ENCODE measurements around the gene RPS10. TPM values are rescaled to one million over a fixed set of nuclear protein-coding genes. Genes with fewer than 3 reads are reported as not detected.

RPS10 gene
- total and polyA plus RNA-seq, 2 donors (not counting 1 experiment from before 2014, with no cell fraction given): 1,649 to 2,883 TPM

DNA sequence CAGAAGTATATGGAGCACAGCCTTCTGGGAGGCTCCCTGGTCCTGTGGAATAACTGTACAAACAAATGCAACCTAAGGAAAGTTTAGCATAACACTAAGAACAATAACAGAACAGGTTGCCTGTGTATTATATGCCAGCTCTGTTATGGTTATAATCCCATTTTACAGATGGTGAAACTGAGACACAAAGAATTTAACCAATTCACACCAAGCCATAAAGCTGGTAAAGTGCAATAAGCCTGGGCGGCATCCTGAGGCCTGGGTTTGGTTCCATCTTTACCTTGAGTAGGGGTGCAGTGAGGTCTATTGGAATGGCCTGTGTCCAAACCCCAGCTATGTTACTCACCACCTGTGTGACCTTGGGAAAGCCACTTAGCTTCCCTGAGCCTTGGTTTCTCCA, 25.3 kb upstream of the RPS10 start:
- Histone ChIP-seq H3K79me2 (ENCODE audit: control insufficient read depth, insufficient read depth, low read length) (no peaks in the 10 kb centered on the region), H3K36me3 (ENCODE audit: control insufficient read depth, insufficient read depth, low read length) (no peaks in the 10 kb centered on the region), H3K27me3 (ENCODE audit: control insufficient read depth, insufficient read depth, low read length) (peaks cover 4% of the 10 kb centered on the region), H3K9ac (ENCODE audit: insufficient read depth, low read length) (no peak overlapping the region), H3K4me2 (ENCODE audit: extremely low read depth, insufficient read depth, low read length) (no peak overlapping the region), H2AFZ (ENCODE audit: low read length) (no peak overlapping the region), H3K4me1 (ENCODE audit: control insufficient read depth, extremely low read depth, insufficient read depth, low read length) (no peaks in the 10 kb centered on the region), H4K20me1 (ENCODE audit: control insufficient read depth, extremely low read depth, insufficient read depth, low read length) (no peaks in the 10 kb centered on the region), H3K4me3 (replicated peaks in 1 of 4; ENCODE audit: control extremely low read depth in 1 of 4, insufficient read depth in 1 of 4, low read depth in 3 of 4, low read length in 4 of 4) (no peak overlapping the region), H3K9me3 (ENCODE audit: control insufficient read depth, insufficient read depth, low read depth, low read length) (no peaks in the 10 kb centered on the region), H3K27ac (ENCODE audit: insufficient read depth, low read length) (no peak overlapping the region)
- TF ChIP-seq, protein P1, sequence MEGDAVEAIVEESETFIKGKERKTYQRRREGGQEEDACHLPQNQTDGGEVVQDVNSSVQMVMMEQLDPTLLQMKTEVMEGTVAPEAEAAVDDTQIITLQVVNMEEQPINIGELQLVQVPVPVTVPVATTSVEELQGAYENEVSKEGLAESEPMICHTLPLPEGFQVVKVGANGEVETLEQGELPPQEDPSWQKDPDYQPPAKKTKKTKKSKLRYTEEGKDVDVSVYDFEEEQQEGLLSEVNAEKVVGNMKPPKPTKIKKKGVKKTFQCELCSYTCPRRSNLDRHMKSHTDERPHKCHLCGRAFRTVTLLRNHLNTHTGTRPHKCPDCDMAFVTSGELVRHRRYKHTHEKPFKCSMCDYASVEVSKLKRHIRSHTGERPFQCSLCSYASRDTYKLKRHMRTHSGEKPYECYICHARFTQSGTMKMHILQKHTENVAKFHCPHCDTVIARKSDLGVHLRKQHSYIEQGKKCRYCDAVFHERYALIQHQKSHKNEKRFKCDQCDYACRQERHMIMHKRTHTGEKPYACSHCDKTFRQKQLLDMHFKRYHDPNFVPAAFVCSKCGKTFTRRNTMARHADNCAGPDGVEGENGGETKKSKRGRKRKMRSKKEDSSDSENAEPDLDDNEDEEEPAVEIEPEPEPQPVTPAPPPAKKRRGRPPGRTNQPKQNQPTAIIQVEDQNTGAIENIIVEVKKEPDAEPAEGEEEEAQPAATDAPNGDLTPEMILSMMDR (conservative IDR thresholded peaks at IDR 0.05 in 1 of 2, IDR thresholded peaks at IDR 0.05 in 1 of 2; ENCODE audit: low read depth in 1 of 2, low read length in 2 of 2): no peak
- no peak for TF ChIP-seq EZH2 (IDR thresholded peaks at IDR 0.05; ENCODE audit: low read length, missing control alignments)
- DNase-seq (ENCODE audit: low read depth in 2 of 2): no peak

DNA sequence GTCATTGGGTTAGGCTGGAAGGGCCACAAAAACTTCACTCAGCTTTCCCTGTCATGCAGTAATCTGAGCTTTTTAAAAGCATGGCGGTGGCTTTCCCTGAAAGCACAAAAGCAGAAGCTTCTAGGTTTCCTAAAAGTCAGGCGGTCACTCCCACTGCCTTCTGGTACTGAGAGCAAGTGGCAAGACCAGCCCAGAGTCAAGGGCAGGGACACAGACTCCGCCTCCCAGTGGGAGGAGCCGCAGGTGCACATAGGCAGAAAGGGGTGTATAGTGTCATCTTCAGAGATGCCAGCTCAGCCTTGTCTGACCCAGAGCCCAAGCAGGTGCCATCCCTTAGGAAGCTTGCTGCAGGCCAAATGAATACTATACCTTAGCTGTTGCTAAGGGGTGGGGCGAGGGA, 22.0 kb upstream of the RPS10 start:
- Histone ChIP-seq H3K4me2 (ENCODE audit: extremely low read depth, insufficient read depth, low read length) (no peak overlapping the region), H3K27ac (ENCODE audit: insufficient read depth, low read length) (no peak overlapping the region), H3K27me3 (ENCODE audit: control insufficient read depth, insufficient read depth, low read length) (peaks cover 8% of the 10 kb centered on the region), H3K9me3 (ENCODE audit: control insufficient read depth, insufficient read depth, low read depth, low read length) (no peaks in the 10 kb centered on the region), H3K4me3 (replicated peaks in 1 of 4; ENCODE audit: control extremely low read depth in 1 of 4, insufficient read depth in 1 of 4, low read depth in 3 of 4, low read length in 4 of 4) (no peak overlapping the region), H3K9ac (ENCODE audit: insufficient read depth, low read length) (no peak overlapping the region), H3K36me3 (ENCODE audit: control insufficient read depth, insufficient read depth, low read length) (no peaks in the 10 kb centered on the region), H2AFZ (ENCODE audit: low read length) (no peak overlapping the region), H3K4me1 (ENCODE audit: control insufficient read depth, extremely low read depth, insufficient read depth, low read length) (no peaks in the 10 kb centered on the region), H3K79me2 (ENCODE audit: control insufficient read depth, insufficient read depth, low read length) (no peaks in the 10 kb centered on the region), H4K20me1 (ENCODE audit: control insufficient read depth, extremely low read depth, insufficient read depth, low read length) (no peaks in the 10 kb centered on the region)
- no peak for TF ChIP-seq EZH2 (IDR thresholded peaks at IDR 0.05; ENCODE audit: low read length, missing control alignments)
- TF ChIP-seq, protein P1 (conservative IDR thresholded peaks at IDR 0.05 in 1 of 2, IDR thresholded peaks at IDR 0.05 in 1 of 2; ENCODE audit: low read depth in 1 of 2, low read length in 2 of 2): no peak
- no peak for DNase-seq (ENCODE audit: low read depth in 2 of 2)

DNA sequence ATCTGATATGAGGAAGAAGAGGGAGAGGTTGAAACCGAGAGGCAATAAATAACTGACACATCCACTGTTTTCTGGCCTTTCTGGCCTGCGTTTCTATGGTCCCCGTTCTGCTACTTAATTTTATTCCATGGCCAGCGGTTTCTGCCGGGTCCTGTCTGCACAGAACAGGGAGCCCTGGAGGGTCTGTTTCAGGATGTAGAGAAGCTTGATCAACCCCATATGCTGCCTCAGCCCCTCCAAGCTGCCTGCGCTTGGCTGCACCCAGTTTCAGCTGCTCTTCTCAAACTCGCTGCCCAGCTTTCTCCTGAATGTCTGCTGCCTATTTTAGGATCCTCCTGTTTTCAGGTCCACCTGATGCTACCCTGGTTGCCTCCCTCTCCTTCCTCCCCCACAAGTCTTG, 21.5 kb upstream of the RPS10 start:
- Histone ChIP-seq H3K27me3 (ENCODE audit: control insufficient read depth, insufficient read depth, low read length) (peaks cover 8% of the 10 kb centered on the region), H4K20me1 (ENCODE audit: control insufficient read depth, extremely low read depth, insufficient read depth, low read length) (no peaks in the 10 kb centered on the region), H3K4me3 (replicated peaks in 1 of 4; ENCODE audit: control extremely low read depth in 1 of 4, insufficient read depth in 1 of 4, low read depth in 3 of 4, low read length in 4 of 4) (no peak overlapping the region), H3K36me3 (ENCODE audit: control insufficient read depth, insufficient read depth, low read length) (no peaks in the 10 kb centered on the region), H3K9me3 (ENCODE audit: control insufficient read depth, insufficient read depth, low read depth, low read length) (no peaks in the 10 kb centered on the region), H3K27ac (ENCODE audit: insufficient read depth, low read length) (no peak overlapping the region), H3K79me2 (ENCODE audit: control insufficient read depth, insufficient read depth, low read length) (no peaks in the 10 kb centered on the region), H3K4me2 (ENCODE audit: extremely low read depth, insufficient read depth, low read length) (no peak overlapping the region), H2AFZ (ENCODE audit: low read length) (no peak overlapping the region), H3K9ac (ENCODE audit: insufficient read depth, low read length) (no peak overlapping the region), H3K4me1 (ENCODE audit: control insufficient read depth, extremely low read depth, insufficient read depth, low read length) (no peaks in the 10 kb centered on the region)
- TF ChIP-seq EZH2 (IDR thresholded peaks at IDR 0.05; ENCODE audit: low read length, missing control alignments): no peak
- TF ChIP-seq, protein P1 (conservative IDR thresholded peaks at IDR 0.05 in 1 of 2, IDR thresholded peaks at IDR 0.05 in 1 of 2; ENCODE audit: low read depth in 1 of 2, low read length in 2 of 2): no peak
- no peak for DNase-seq (ENCODE audit: low read depth in 2 of 2)

All from fibroblast of lung (primary cell).